CD14-positive monocyte (primary cell): ENCODE results near the gene DOK4. TPM values are rescaled to one million over a fixed set of nuclear protein-coding genes. Genes with fewer than 3 reads are reported as not detected.

Source experiments
- DNase-seq, 3 donors: peaks; one replicate each; pipeline ENCODE4 v3.0.0-alpha.2; 2011 to 2022
- H2AFZ ChIP-seq: 2 replicates; pipeline ENCODE4 v1.6.0; 2012; ENCODE audit warnings: mild to moderate bottlenecking, low read depth, low read length, inconsistent platforms; ENCODE audit not compliant: insufficient read depth, poor library complexity, severe bottlenecking
- H3K27ac ChIP-seq, 2 donors: 1 replicate in 1 of 2; 2 replicates in 1 of 2; pipeline ENCODE4 v1.5.1; 2012 to 2013; ENCODE audit warnings: low read length in 2 of 2, control low read depth in 1 of 2, inconsistent platforms in 1 of 2, low read depth in 1 of 2, mild to moderate bottlenecking in 1 of 2
- H3K27me3 ChIP-seq, 2 donors: one replicate each; pipeline versions ENCODE4 v1.6.0 to v1.6.1; 2011 to 2013; ENCODE audit warnings: low read length in 2 of 2; ENCODE audit not compliant: control insufficient read depth in 2 of 2, insufficient read depth in 2 of 2
- H3K36me3 ChIP-seq, 2 donors: replicated peaks in 1 of 2; 1 replicate in 1 of 2; 2 replicates in 1 of 2; pipeline versions ENCODE4 v1.5.1 to v1.6.1; 2012 to 2013; ENCODE audit warnings: low read length in 2 of 2, control low read depth in 1 of 2, inconsistent platforms in 1 of 2, mild to moderate bottlenecking in 1 of 2; ENCODE audit not compliant: insufficient read depth in 2 of 2, control insufficient read depth in 1 of 2
- H3K4me1 ChIP-seq, 2 donors: 1 replicate in 1 of 2; 2 replicates in 1 of 2; pipeline versions ENCODE4 v1.5.1 to v1.6.1; 2012 to 2013; ENCODE audit warnings: low read length in 2 of 2, control low read depth in 1 of 2, inconsistent platforms in 1 of 2, mild to moderate bottlenecking in 1 of 2, moderate library complexity in 1 of 2; ENCODE audit not compliant: insufficient read depth in 2 of 2, control insufficient read depth in 1 of 2
- H3K4me2 ChIP-seq: replicated peaks from 2 replicates; pipeline ENCODE3; 2012; ENCODE audit warnings: low read length, moderate library complexity, mild to moderate bottlenecking; ENCODE audit not compliant: poor library complexity, severe bottlenecking; ENCODE audit errors: extremely low read depth
- H3K4me3 ChIP-seq, 3 experiments: fragments of 200-600 bp in 1 of 3; sonication (generic) in 1 of 3; replicated peaks in 1 of 3; 1 replicate in 2 of 3; 2 replicates in 1 of 3; pipeline ENCODE4 v1.5.1; 2011 to 2013; ENCODE audit warnings: low read length in 3 of 3, mild to moderate bottlenecking in 3 of 3, control low read depth in 2 of 3, low read depth in 2 of 3, inconsistent platforms in 1 of 3, moderate library complexity in 1 of 3
- H3K79me2 ChIP-seq: 2 replicates; pipeline ENCODE4 v1.6.0; 2012; ENCODE audit warnings: mild to moderate bottlenecking, control low read depth, inconsistent platforms, low read length, moderate library complexity; ENCODE audit not compliant: insufficient read depth
- H3K9ac ChIP-seq: 2 replicates; pipeline ENCODE4 v1.6.0; 2017; ENCODE audit warnings: low read length, mild to moderate bottlenecking; ENCODE audit not compliant: insufficient read depth, poor library complexity, severe bottlenecking
- H3K9me3 ChIP-seq, 2 donors: replicated peaks in 1 of 2; 1 replicate in 1 of 2; 2 replicates in 1 of 2; pipeline versions ENCODE4 v1.5.1 to v1.6.1; 2012 to 2013; ENCODE audit warnings: low read length in 2 of 2, control low read depth in 1 of 2; ENCODE audit not compliant: control insufficient read depth in 1 of 2, insufficient read depth in 1 of 2
- H4K20me1 ChIP-seq: 2 replicates; pipeline ENCODE4 v1.6.0; 2012; ENCODE audit warnings: mild to moderate bottlenecking, low read length, control low read depth, moderate library complexity; ENCODE audit not compliant: insufficient read depth
- H3K27ac Mint-ChIP-seq, 7 donors: one replicate each; pipeline ENCODE4 v1.8.0; 2020; ENCODE audit warnings: mild to moderate bottlenecking in 7 of 7, mixed read lengths in 7 of 7, moderate library complexity in 6 of 7, inconsistent platforms in 2 of 7
- H3K27me3 Mint-ChIP-seq, 3 donors: one replicate each; pipeline ENCODE4 v1.8.0; 2021 to 2022; ENCODE audit warnings: low read depth in 3 of 3, mild to moderate bottlenecking in 3 of 3, mixed read lengths in 3 of 3, moderate library complexity in 3 of 3, inconsistent platforms in 1 of 3
- H3K36me3 Mint-ChIP-seq, 2 donors: one replicate each; pipeline ENCODE4 v1.8.0; 2020; ENCODE audit warnings: mixed read lengths in 2 of 2, inconsistent platforms in 1 of 2, mild to moderate bottlenecking in 1 of 2
- H3K4me1 Mint-ChIP-seq: one replicate; pipeline ENCODE4 v1.8.0; 2020; ENCODE audit warnings: mild to moderate bottlenecking, mixed read lengths
- H3K4me3 Mint-ChIP-seq, 2 donors: one replicate each; pipeline ENCODE4 v1.8.0; 2020; ENCODE audit warnings: mild to moderate bottlenecking in 2 of 2, mixed read lengths in 2 of 2, moderate library complexity in 1 of 2
- H3K9me3 Mint-ChIP-seq, 7 donors: one replicate each; pipeline ENCODE4 v1.8.0; 2020 to 2022; ENCODE audit warnings: mixed read lengths in 7 of 7, mild to moderate bottlenecking in 6 of 7, moderate library complexity in 6 of 7, inconsistent platforms in 2 of 7
- CTCF ChIP-seq: fragments of 200-600 bp; IDR thresholded peaks from one replicate; pipeline ENCODE4 v1.8.0; 2022; ENCODE audit warnings: antibody characterized with exemption, mild to moderate bottlenecking
- WGBS: methylation state at CpG from one replicate; pipeline ENCODE4 v1.1.5; 2013; ENCODE audit warnings: missing lambda C conversion rate; ENCODE audit not compliant: insufficient coverage; 5-methylcytosine and 5-hydroxymethylcytosine counted together
- intact Hi-C, 2 donors: fragments of 100-400 bp; cut with micrococcal nuclease; formaldehyde crosslinking; loops; one replicate each; pipeline versions ENCODE4 v1.15.0 to v1.15.1; 2023
- polyA plus RNA-seq, 3 donors: library from polyadenylated mRNA; depleted of rRNA in 1 of 3; unstranded in 2 of 3; stranded (reverse) in 1 of 3; fragments of 300-500 nt in 2 of 3; fragments of >200 nt in 1 of 3; fragmentation: Illumina TruSeq in 2 of 3; gene quantifications; 1 replicate in 2 of 3; 2 replicates in 1 of 3; pipeline ENCODE4 v1.2.3, GENCODE V29; 2012 to 2021

Gene DOK4
- polyA plus RNA-seq, 3 donors = 0.09 to 0.17 TPM; not detected in 1

GRCh38 chr16:57534881-57535658 lies 48.8 kb upstream of the DOK4 start:
- H3K4me2 ChIP-seq = peak overlapping the region; percentile 81

More at GRCh38 chr16:57534881-57535658, 48.8 kb upstream of the DOK4 start:
- H3K9me3 Mint-ChIP-seq = peaks cover 0 to 19% (median 6%) of the 10 kb centered on the region in 7 donors
- peaks cover 7% of the 10 kb centered on the region for H4K20me1 ChIP-seq
- intact Hi-C loops = no loop called here
- WGBS = 81% methylated on average over 6 of the region's 13 CpGs
- H3K4me1 ChIP-seq = peaks cover 43 to 55% of the 10 kb centered on the region in 2 donors
- TF ChIP-seq CTCF = no peak
- no peak for DNase-seq
- H3K36me3 Mint-ChIP-seq = peaks cover 0 to 6% of the 10 kb centered on the region in 2 donors
- H3K27ac Mint-ChIP-seq = peak overlapping the region in 2 of 7 donors; percentile 55 to 83
- H3K27ac ChIP-seq = no peak overlapping the region
- H3K27me3 Mint-ChIP-seq = peaks cover 81 to 97% (median 87%) of the 10 kb centered on the region in 3 donors
- H3K9ac ChIP-seq = no peak overlapping the region
- H3K4me3 Mint-ChIP-seq = peak overlapping the region in 1 of 2 donors; percentile 70
- H3K36me3 ChIP-seq = no peaks in the 10 kb centered on the region
- H3K79me2 ChIP-seq = no peaks in the 10 kb centered on the region
- no peak overlapping the region for H2AFZ ChIP-seq
- peak overlapping the region in 1 of 3 experiments; percentile 70 for H3K4me3 ChIP-seq
- H3K4me1 Mint-ChIP-seq = peaks cover 55% of the 10 kb centered on the region
- peaks cover 26 to 88% of the 10 kb centered on the region in 2 donors for H3K27me3 ChIP-seq
- no peaks in the 10 kb centered on the region for H3K9me3 ChIP-seq
